Mesendoderm (in vitro differentiated cells): Measurements from ENCODE around the gene CELF5.

Experiments
- DNase-seq: peaks from one replicate; pipeline ENCODE4 v3.0.0; 2013
- H2AK5ac ChIP-seq: 2 replicates; pipeline ENCODE4 v1.6.1; 2013; ENCODE audit warnings: low read length, inconsistent platforms
- H2BK120ac ChIP-seq: 2 replicates; pipeline ENCODE4 v1.6.1; 2013; ENCODE audit warnings: low read depth, mild to moderate bottlenecking, low read length, moderate library complexity, mixed read lengths
- H2BK15ac ChIP-seq: replicated peaks from 2 replicates; pipeline ENCODE4 v1.6.1; 2013; ENCODE audit warnings: low read depth, mild to moderate bottlenecking, moderate library complexity
- H2BK5ac ChIP-seq: 2 replicates; pipeline ENCODE4 v1.6.1; 2013; ENCODE audit warnings: low read length, inconsistent platforms
- H3K18ac ChIP-seq: 2 replicates; pipeline ENCODE4 v1.6.1; 2013; ENCODE audit warnings: mild to moderate bottlenecking, low read length, mixed read lengths
- H3K23ac ChIP-seq: one replicate; pipeline ENCODE4 v1.6.1; 2013; ENCODE audit warnings: low read length
- H3K27ac ChIP-seq: 2 replicates; pipeline ENCODE4 v1.5.1; 2013; ENCODE audit warnings: low read depth, mild to moderate bottlenecking, inconsistent platforms, low read length, moderate library complexity
- H3K27me3 ChIP-seq: 2 replicates; pipeline ENCODE4 v1.6.1; 2013; ENCODE audit warnings: low read length, control low read depth, mild to moderate bottlenecking, inconsistent platforms; ENCODE audit not compliant: insufficient read depth, poor library complexity
- H3K36me3 ChIP-seq: 2 replicates; pipeline ENCODE4 v1.6.1; 2013; ENCODE audit warnings: low read length, inconsistent platforms; ENCODE audit not compliant: control insufficient read depth, insufficient read depth
- H3K4ac ChIP-seq: one replicate; pipeline ENCODE4 v1.6.1; 2013; ENCODE audit warnings: low read depth, mild to moderate bottlenecking, low read length, moderate library complexity
- H3K4me1 ChIP-seq: 2 replicates; pipeline ENCODE4 v1.6.1; 2013; ENCODE audit warnings: low read depth, low read length, inconsistent platforms; ENCODE audit not compliant: control insufficient read depth
- H3K4me2 ChIP-seq: 2 replicates; pipeline ENCODE4 v1.6.1; 2013; ENCODE audit warnings: low read length
- H3K4me3 ChIP-seq: 2 replicates; pipeline ENCODE4 v1.5.1; 2013; ENCODE audit warnings: mild to moderate bottlenecking, low read length
- H3K56ac ChIP-seq: one replicate; pipeline ENCODE4 v1.6.1; 2013; ENCODE audit warnings: low read length
- H3K79me1 ChIP-seq: 2 replicates; pipeline ENCODE4 v1.6.1; 2013; ENCODE audit warnings: low read length, inconsistent platforms
- H3K79me2 ChIP-seq: 2 replicates; pipeline ENCODE4 v1.6.1; 2013; ENCODE audit warnings: mild to moderate bottlenecking, low read length; ENCODE audit not compliant: control insufficient read depth, insufficient read depth
- H3K9ac ChIP-seq: 2 replicates; pipeline ENCODE4 v1.6.1; 2013; ENCODE audit warnings: low read length, inconsistent platforms
- H4K5ac ChIP-seq: one replicate; pipeline ENCODE4 v1.6.1; 2013; ENCODE audit warnings: low read length
- H4K8ac ChIP-seq: one replicate; pipeline ENCODE4 v1.6.1; 2013; ENCODE audit warnings: low read depth, mild to moderate bottlenecking, control low read depth, low read length, moderate library complexity
- WGBS: extraction: QIAGEN DNeasy Blood & Tissue Kit; methylation state at CpG from one replicate; pipeline ENCODE4 v1.1.7; 2013; ENCODE audit warnings: low lambda C conversion rate, missing lambda C conversion rate; ENCODE audit not compliant: insufficient coverage; ENCODE audit errors: extremely low coverage; 5-methylcytosine and 5-hydroxymethylcytosine counted together

CELF5 gene

GRCh38 chr19:3250675-3251074, 26.2 kb downstream of the CELF5 start:
- H3K4me3 ChIP-seq: no peak overlapping the region
- H3K36me3 ChIP-seq: no peaks in the 10 kb centered on the region
- no CpG with 5 or more reads among the region's 7 CpGs for WGBS
- no peak overlapping the region for H2AK5ac ChIP-seq
- H3K4me2 ChIP-seq: no peak overlapping the region
- no peak overlapping the region for H3K4ac ChIP-seq
- H3K23ac ChIP-seq: no peak overlapping the region
- H2BK15ac ChIP-seq: no peak overlapping the region
- H3K27me3 ChIP-seq: no peaks in the 10 kb centered on the region
- no peak overlapping the region for H3K18ac ChIP-seq
- H2BK120ac ChIP-seq: no peak overlapping the region
- H2BK5ac ChIP-seq: no peak overlapping the region
- H3K56ac ChIP-seq: no peak overlapping the region
- no peaks in the 10 kb centered on the region for H3K79me2 ChIP-seq
- H4K5ac ChIP-seq: no peak overlapping the region
- peak; percentile 15 for DNase-seq
- H3K27ac ChIP-seq: no peak overlapping the region
- no peaks in the 10 kb centered on the region for H3K79me1 ChIP-seq
- no peak overlapping the region for H4K8ac ChIP-seq
- H3K4me1 ChIP-seq: no peaks in the 10 kb centered on the region
- H3K9ac ChIP-seq: no peak overlapping the region

- Histone ChIP-seq H2AK5ac (no peak overlapping the region), H3K4me2 (no peak overlapping the region), H2BK15ac (no peak overlapping the region), H3K79me2 (no peaks in the 10 kb centered on the region), H3K4me1 (no peaks in the 10 kb centered on the region), H3K27ac (no peak overlapping the region), H4K5ac (no peak overlapping the region), H3K18ac (no peak overlapping the region), H3K27me3 (no peaks in the 10 kb centered on the region), H3K56ac (no peak overlapping the region), H3K4me3 (no peak overlapping the region), H2BK120ac (no peak overlapping the region), H4K8ac (no peak overlapping the region), H2BK5ac (no peak overlapping the region), H3K23ac (no peak overlapping the region), H3K9ac (no peak overlapping the region), H3K36me3 (no peaks in the 10 kb centered on the region), H3K4ac (no peak overlapping the region), H3K79me1 (no peaks in the 10 kb centered on the region)
- DNase-seq: no peak
- no CpG with 5 or more reads among the region's 8 CpGs for whole genome bisulfite sequencing
Observed at GRCh38 chr19:3251229-3251628, 26.8 kb downstream of the CELF5 start.

GRCh38 chr19:3252650-3253049, 28.2 kb downstream of the CELF5 start:
- Histone ChIP-seq H3K4me2 (no peak overlapping the region), H3K9ac (no peak overlapping the region), H3K36me3 (no peaks in the 10 kb centered on the region), H3K79me2 (no peaks in the 10 kb centered on the region), H2BK5ac (no peak overlapping the region), H2AK5ac (no peak overlapping the region), H3K4me3 (no peak overlapping the region), H3K79me1 (no peaks in the 10 kb centered on the region), H4K8ac (no peak overlapping the region), H2BK15ac (no peak overlapping the region), H3K27ac (no peak overlapping the region), H2BK120ac (no peak overlapping the region), H3K27me3 (no peaks in the 10 kb centered on the region), H3K56ac (no peak overlapping the region), H3K23ac (no peak overlapping the region), H3K18ac (no peak overlapping the region), H3K4ac (no peak overlapping the region), H4K5ac (no peak overlapping the region), H3K4me1 (no peaks in the 10 kb centered on the region)
- WGBS: no CpG with 5 or more reads among the region's 2 CpGs
- no peak for DNase-seq

GRCh38 chr19:3253270-3253669, 28.8 kb downstream of the CELF5 start:
- no peak overlapping the region for H2BK120ac ChIP-seq
- H4K5ac ChIP-seq: no peak overlapping the region
- no peak overlapping the region for H3K4me3 ChIP-seq
- H3K79me1 ChIP-seq: no peaks in the 10 kb centered on the region
- no peak overlapping the region for H2BK5ac ChIP-seq
- DNase-seq: peak; percentile 45
- H3K56ac ChIP-seq: no peak overlapping the region
- WGBS: no CpG with 5 or more reads among the region's 3 CpGs
- H3K36me3 ChIP-seq: no peaks in the 10 kb centered on the region
- no peak overlapping the region for H3K4ac ChIP-seq
- H2AK5ac ChIP-seq: no peak overlapping the region
- no peak overlapping the region for H3K23ac ChIP-seq
- no peaks in the 10 kb centered on the region for H3K27me3 ChIP-seq
- no peak overlapping the region for H3K9ac ChIP-seq
- no peaks in the 10 kb centered on the region for H3K79me2 ChIP-seq
- H3K4me2 ChIP-seq: no peak overlapping the region
- no peaks in the 10 kb centered on the region for H3K4me1 ChIP-seq
- H4K8ac ChIP-seq: no peak overlapping the region
- H2BK15ac ChIP-seq: no peak overlapping the region
- no peak overlapping the region for H3K27ac ChIP-seq
- H3K18ac ChIP-seq: no peak overlapping the region

- no peaks in the 10 kb centered on the region for H3K4me1 ChIP-seq
- H3K4me3 ChIP-seq: no peak overlapping the region
- H4K5ac ChIP-seq: no peak overlapping the region
- H3K23ac ChIP-seq: no peak overlapping the region
- DNase-seq: no peak
- H3K4me2 ChIP-seq: no peak overlapping the region
- no peak overlapping the region for H2BK120ac ChIP-seq
- H2BK5ac ChIP-seq: no peak overlapping the region
- no peaks in the 10 kb centered on the region for H3K36me3 ChIP-seq
- no peak overlapping the region for H2BK15ac ChIP-seq
- no peak overlapping the region for H4K8ac ChIP-seq
- H3K9ac ChIP-seq: no peak overlapping the region
- H3K27me3 ChIP-seq: no peaks in the 10 kb centered on the region
- H3K56ac ChIP-seq: no peak overlapping the region
- H3K4ac ChIP-seq: no peak overlapping the region
- H3K79me2 ChIP-seq: no peaks in the 10 kb centered on the region
- H3K18ac ChIP-seq: no peak overlapping the region
- H2AK5ac ChIP-seq: no peak overlapping the region
- no peaks in the 10 kb centered on the region for H3K79me1 ChIP-seq
- H3K27ac ChIP-seq: no peak overlapping the region
Observed at GRCh38 chr19:3254520-3254919, 30.1 kb downstream of the CELF5 start.

- no peak overlapping the region for H3K4ac ChIP-seq
Observed at GRCh38 chr19:3257071-3257470, 32.6 kb downstream of the CELF5 start.

More at GRCh38 chr19:3257071-3257470, 32.6 kb downstream of the CELF5 start:
- Histone ChIP-seq H3K56ac (no peak overlapping the region), H3K4me3 (no peak overlapping the region), H4K5ac (no peak overlapping the region), H3K4me2 (no peak overlapping the region), H2BK5ac (no peak overlapping the region), H3K79me2 (no peaks in the 10 kb centered on the region), H3K9ac (no peak overlapping the region), H2AK5ac (no peak overlapping the region), H2BK15ac (no peak overlapping the region), H3K27ac (no peak overlapping the region), H3K79me1 (no peaks in the 10 kb centered on the region), H4K8ac (no peak overlapping the region), H3K18ac (no peak overlapping the region), H3K36me3 (no peaks in the 10 kb centered on the region), H2BK120ac (no peak overlapping the region), H3K23ac (no peak overlapping the region), H3K4me1 (no peaks in the 10 kb centered on the region), H3K27me3 (no peaks in the 10 kb centered on the region)
- no peak for DNase-seq
- no CpG with 5 or more reads among the region's 8 CpGs for WGBS
